Mesenchymal stem cell (in vitro differentiated cells and primary cell): ENCODE results near the gene LCN1.
"Not testable (repeated sequence)": the region's sequence is repeated elsewhere in the genome, so short reads cannot be mapped to it uniquely, and the experiment has no call there.

Experiments
- DNase-seq: peaks from one replicate; pipeline ENCODE4 v3.0.0-alpha.2; 2013
- H2AFZ ChIP-seq: one replicate; pipeline ENCODE4 v1.6.1; 2013; ENCODE audit warnings: low read depth, mild to moderate bottlenecking, control low read depth, inconsistent platforms, low read length, moderate library complexity
- H2AK5ac ChIP-seq: 2 replicates; pipeline ENCODE4 v1.6.1; 2013; ENCODE audit warnings: low read length, moderate library complexity, mild to moderate bottlenecking, inconsistent platforms; ENCODE audit not compliant: severe bottlenecking
- H2BK120ac ChIP-seq: one replicate; pipeline ENCODE4 v1.6.1; 2013; ENCODE audit warnings: low read depth, mild to moderate bottlenecking, inconsistent platforms, low read length, moderate library complexity
- H2BK12ac ChIP-seq, 2 experiments: one replicate each; pipeline ENCODE4 v1.6.1; 2013; ENCODE audit warnings: inconsistent platforms in 2 of 2, low read length in 2 of 2, mild to moderate bottlenecking in 2 of 2, moderate library complexity in 2 of 2, control low read depth in 1 of 2
- H2BK15ac ChIP-seq: one replicate; pipeline ENCODE4 v1.6.1; 2013; ENCODE audit warnings: mild to moderate bottlenecking, low read depth, inconsistent platforms; ENCODE audit not compliant: poor library complexity, severe bottlenecking
- H2BK5ac ChIP-seq: 2 replicates; pipeline ENCODE4 v1.6.1; 2013; ENCODE audit warnings: low read depth, mild to moderate bottlenecking, low read length, control low read depth, inconsistent platforms; ENCODE audit not compliant: poor library complexity, severe bottlenecking
- H3K14ac ChIP-seq, 2 experiments: one replicate each; pipeline ENCODE4 v1.6.1; 2013; ENCODE audit warnings: inconsistent platforms in 2 of 2, low read length in 2 of 2, control low read depth in 1 of 2, mild to moderate bottlenecking in 1 of 2, moderate library complexity in 1 of 2
- H3K18ac ChIP-seq, 2 experiments: one replicate each; pipeline ENCODE4 v1.6.1; 2013; ENCODE audit warnings: inconsistent platforms in 2 of 2, low read length in 2 of 2, control low read depth in 1 of 2, low read depth in 1 of 2, mild to moderate bottlenecking in 1 of 2
- H3K23ac ChIP-seq, 2 experiments: one replicate each; pipeline ENCODE4 v1.6.1; 2013; ENCODE audit warnings: inconsistent platforms in 2 of 2, low read length in 2 of 2, mild to moderate bottlenecking in 2 of 2, moderate library complexity in 2 of 2, control low read depth in 1 of 2
- H3K27ac ChIP-seq: 2 replicates; pipeline ENCODE4 v1.5.1; 2013; ENCODE audit warnings: mild to moderate bottlenecking, moderate library complexity, low read length, control low read depth, inconsistent platforms; ENCODE audit not compliant: poor library complexity, severe bottlenecking
- H3K27me3 ChIP-seq, 2 experiments: 2 replicates each; pipeline versions ENCODE4 v1.6.1 to v1.7.0; 2013; ENCODE audit warnings: low read length in 2 of 2, mild to moderate bottlenecking in 2 of 2, moderate library complexity in 2 of 2, control low read depth in 1 of 2, inconsistent platforms in 1 of 2; ENCODE audit not compliant: control insufficient read depth in 1 of 2, insufficient read depth in 1 of 2
- H3K36me3 ChIP-seq, 2 experiments: 2 replicates each; pipeline versions ENCODE4 v1.6.1 to v1.7.0; 2013; ENCODE audit warnings: low read length in 2 of 2, control low read depth in 1 of 2, inconsistent platforms in 1 of 2, low read depth in 1 of 2, mild to moderate bottlenecking in 1 of 2; ENCODE audit not compliant: insufficient read depth in 2 of 2, control insufficient read depth in 1 of 2
- H3K4ac ChIP-seq, 2 experiments: one replicate each; pipeline ENCODE4 v1.6.1; 2013; ENCODE audit warnings: inconsistent platforms in 2 of 2, low read length in 2 of 2, mild to moderate bottlenecking in 2 of 2, moderate library complexity in 2 of 2, control low read depth in 1 of 2, low read depth in 1 of 2
- H3K4me1 ChIP-seq: 2 replicates; pipeline ENCODE4 v1.6.1; 2013; ENCODE audit warnings: low read depth, low read length, control low read depth; ENCODE audit not compliant: control insufficient read depth, insufficient read depth
- H3K4me2 ChIP-seq: 2 replicates; pipeline ENCODE4 v1.6.1; 2013; ENCODE audit warnings: low read length, mild to moderate bottlenecking, inconsistent platforms; ENCODE audit not compliant: poor library complexity, severe bottlenecking
- H3K4me3 ChIP-seq, 2 experiments: 2 replicates each; pipeline versions ENCODE4 v1.5.1 to v1.7.0; 2013; ENCODE audit warnings: low read length in 2 of 2, mild to moderate bottlenecking in 2 of 2, control low read depth in 1 of 2, low read depth in 1 of 2; ENCODE audit not compliant: insufficient read depth in 1 of 2
- H3K79me1 ChIP-seq: replicated peaks from 2 replicates; pipeline ENCODE4 v1.6.1; 2013; ENCODE audit warnings: mild to moderate bottlenecking, control low read depth, low read length, inconsistent platforms; ENCODE audit not compliant: poor library complexity, severe bottlenecking
- H3K9ac ChIP-seq: 2 replicates; pipeline ENCODE4 v1.7.0; 2013; ENCODE audit warnings: mild to moderate bottlenecking, low read length, moderate library complexity
- H3K9me3 ChIP-seq: 2 replicates; pipeline ENCODE4 v1.7.0; 2013; ENCODE audit warnings: mild to moderate bottlenecking, low read length; ENCODE audit not compliant: control insufficient read depth
- H4K8ac ChIP-seq: one replicate; pipeline ENCODE4 v1.6.1; 2013; ENCODE audit warnings: inconsistent platforms, mild to moderate bottlenecking, low read length, moderate library complexity
- H4K91ac ChIP-seq: one replicate; pipeline ENCODE4 v1.6.1; 2013; ENCODE audit warnings: mild to moderate bottlenecking, low read length, inconsistent platforms
- WGBS: methylation state at CpG from one replicate; pipeline ENCODE4 v1.1.7; 2013; ENCODE audit warnings: mixed read lengths; 5-methylcytosine and 5-hydroxymethylcytosine counted together

LCN1 gene

DNA sequence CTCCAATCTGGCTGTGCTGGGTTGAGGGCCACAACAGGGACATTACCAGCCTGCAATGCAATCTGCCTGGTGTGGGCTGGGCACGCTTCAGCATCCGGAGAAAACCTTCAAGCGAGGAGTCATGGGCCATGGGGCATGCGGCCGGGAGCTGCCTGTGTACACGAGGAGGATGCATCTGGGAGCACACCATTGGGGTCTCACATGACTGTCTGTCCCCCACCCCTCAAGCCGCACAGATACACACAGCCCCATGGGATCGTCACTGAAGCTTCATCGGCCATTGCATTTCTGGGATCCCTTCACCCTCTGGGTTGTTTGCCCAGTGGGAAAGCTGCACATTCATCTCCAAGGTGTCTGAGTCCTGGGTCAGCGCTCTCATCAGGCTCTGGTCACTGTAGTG is 9.9 kb downstream of the LCN1 start:
- WGBS = 88% methylated on average over 10 of the region's 10 CpGs
- Histone ChIP-seq H4K8ac (no peak overlapping the region), H3K36me3 (no peaks in the 10 kb centered on the region), H3K23ac (no peak overlapping the region), H3K4ac (no peak overlapping the region), H2AFZ (no peak overlapping the region), H2BK12ac (no peak overlapping the region), H3K27ac (no peak overlapping the region), H3K4me3 (no peak overlapping the region), H3K4me1 (peaks cover 2% of the 10 kb centered on the region), H2AK5ac (no peak overlapping the region), H3K9ac (no peak overlapping the region), H3K79me1 (no peaks in the 10 kb centered on the region), H2BK120ac (no peak overlapping the region), H3K9me3 (no peaks in the 10 kb centered on the region), H3K14ac (no peak overlapping the region), H4K91ac (no peak overlapping the region), H3K18ac (no peak overlapping the region), H2BK5ac (no peak overlapping the region), H3K4me2 (no peak overlapping the region), H2BK15ac (no peak overlapping the region), H3K27me3 (peaks cover 0 to 47% of the 10 kb centered on the region in 2 experiments)
- DNase-seq = no peak

DNA sequence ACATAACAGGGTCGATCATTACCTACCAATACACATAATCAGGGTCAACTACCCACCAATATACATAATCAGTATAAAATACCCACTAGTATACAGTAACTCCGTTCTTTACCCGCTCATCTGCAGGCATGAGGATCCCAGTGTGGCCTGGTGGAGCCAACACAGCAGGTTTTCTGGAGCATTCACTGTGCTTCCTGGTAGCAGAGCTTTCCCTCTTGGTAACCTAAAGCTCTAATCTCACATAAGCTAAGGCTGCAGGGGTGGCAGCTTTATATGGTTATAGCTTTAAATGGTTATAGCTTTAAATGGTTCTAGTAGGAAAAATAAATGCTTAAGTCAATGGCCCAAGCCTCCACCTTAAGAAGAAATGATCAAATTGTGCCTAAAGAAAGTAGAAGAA is 11.9 kb downstream of the LCN1 start:
- H3K4ac ChIP-seq = no peak overlapping the region
- H2BK12ac ChIP-seq = no peak overlapping the region
- H2AK5ac ChIP-seq = no peak overlapping the region
- 91% methylated on average over 3 of the region's 3 CpGs for WGBS
- H3K23ac ChIP-seq = no peak overlapping the region
- no peak overlapping the region for H2AFZ ChIP-seq
- DNase-seq = no peak
- H3K9ac ChIP-seq = no peak overlapping the region
- H3K4me2 ChIP-seq = no peak overlapping the region
- H3K79me1 ChIP-seq = no peaks in the 10 kb centered on the region
- no peaks in the 10 kb centered on the region for H3K9me3 ChIP-seq
- no peak overlapping the region for H2BK120ac ChIP-seq
- no peak overlapping the region for H4K91ac ChIP-seq
- H3K4me1 ChIP-seq = no peaks in the 10 kb centered on the region
- H3K27me3 ChIP-seq = peaks cover 0 to 47% of the 10 kb centered on the region in 2 experiments
- H3K14ac ChIP-seq = no peak overlapping the region
- H2BK5ac ChIP-seq = no peak overlapping the region
- no peak overlapping the region for H3K4me3 ChIP-seq
- H4K8ac ChIP-seq = no peak overlapping the region
- no peaks in the 10 kb centered on the region for H3K36me3 ChIP-seq
- no peak overlapping the region for H3K27ac ChIP-seq
- no peak overlapping the region for H2BK15ac ChIP-seq
- H3K18ac ChIP-seq = no peak overlapping the region

DNA sequence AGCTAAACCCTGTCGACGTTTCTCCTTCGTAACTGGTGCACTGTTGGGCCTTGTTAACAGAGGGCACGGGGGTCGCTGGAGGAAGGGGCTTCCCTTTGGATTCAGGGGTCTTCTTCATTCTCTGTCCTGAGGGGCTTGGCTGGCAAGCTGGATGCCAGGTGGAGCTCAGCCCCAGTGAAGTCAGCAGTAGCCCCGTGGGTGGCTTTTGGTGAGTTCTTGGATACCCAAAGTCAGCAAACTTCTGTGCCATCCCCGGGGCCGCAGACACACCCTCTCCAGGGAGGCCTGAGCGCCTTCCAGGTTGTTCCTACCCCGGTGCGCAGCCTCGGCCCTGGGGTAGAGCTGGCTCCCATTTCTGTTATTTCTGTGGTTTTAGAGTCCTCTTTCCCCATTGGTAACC is 12.4 kb downstream of the LCN1 start:
- no peak overlapping the region for H4K8ac ChIP-seq
- H3K23ac ChIP-seq = no peak overlapping the region
- H3K4me3 ChIP-seq = no peak overlapping the region
- WGBS = 89% methylated on average over 12 of the region's 12 CpGs
- H4K91ac ChIP-seq = no peak overlapping the region
- no peak overlapping the region for H3K4ac ChIP-seq
- no peak overlapping the region for H2BK5ac ChIP-seq
- H3K4me2 ChIP-seq = no peak overlapping the region
- H2BK120ac ChIP-seq = no peak overlapping the region
- no peaks in the 10 kb centered on the region for H3K79me1 ChIP-seq
- no peak overlapping the region for H3K14ac ChIP-seq
- H3K9me3 ChIP-seq = no peaks in the 10 kb centered on the region
- no peak for DNase-seq
- no peak overlapping the region for H2BK15ac ChIP-seq
- no peak overlapping the region for H3K27ac ChIP-seq
- H3K18ac ChIP-seq = no peak overlapping the region
- no peaks in the 10 kb centered on the region for H3K4me1 ChIP-seq
- H3K9ac ChIP-seq = no peak overlapping the region
- H2BK12ac ChIP-seq = no peak overlapping the region
- no peak overlapping the region for H2AFZ ChIP-seq
- no peaks in the 10 kb centered on the region for H3K36me3 ChIP-seq
- H3K27me3 ChIP-seq = peaks cover 0 to 48% of the 10 kb centered on the region in 2 experiments
- no peak overlapping the region for H2AK5ac ChIP-seq

DNA sequence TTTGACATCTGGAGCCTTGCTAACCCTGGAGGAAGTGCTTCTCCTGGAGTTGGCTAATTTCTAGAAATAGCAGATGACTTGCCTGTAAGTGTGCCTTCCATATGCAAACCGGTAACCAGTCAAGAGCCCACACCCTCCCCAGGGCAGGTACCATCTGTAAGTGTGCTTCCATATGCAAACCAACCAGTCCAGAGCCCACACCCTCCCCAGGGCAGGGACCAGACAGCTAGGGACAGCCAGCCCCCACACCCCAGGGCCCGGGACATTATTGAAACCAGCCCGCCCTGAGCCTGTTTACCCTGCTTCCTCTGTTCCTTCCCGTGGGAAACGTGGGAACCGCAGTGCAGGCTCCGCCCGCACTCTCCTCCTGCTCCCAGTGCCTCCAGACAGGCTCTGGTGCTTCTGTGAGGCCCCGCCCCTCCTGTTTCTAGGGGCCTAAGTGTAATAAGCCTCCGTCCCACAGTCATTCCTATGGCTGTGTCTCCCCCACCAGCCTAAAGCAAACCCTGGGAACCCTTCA is 13.0 kb downstream of the LCN1 start:
- not testable (repeated sequence) for DNase-seq, H3K79me1 ChIP-seq, H2AFZ ChIP-seq, H4K91ac ChIP-seq, H3K4ac ChIP-seq, H3K27ac ChIP-seq, H3K14ac ChIP-seq, H3K23ac ChIP-seq, H3K36me3 ChIP-seq, H3K9me3 ChIP-seq, H3K4me1 ChIP-seq, H2BK15ac ChIP-seq, H3K9ac ChIP-seq, H2BK12ac ChIP-seq, H4K8ac ChIP-seq, H3K4me2 ChIP-seq, H2BK5ac ChIP-seq, H3K18ac ChIP-seq, H3K4me3 ChIP-seq, H2AK5ac ChIP-seq, H2BK120ac ChIP-seq
- peaks cover 0 to 50% of the 10 kb centered on the region in 2 experiments for H3K27me3 ChIP-seq
- WGBS = 49% methylated on average over 10 of the region's 10 CpGs
